NCI-H1092 treated with DMSO at 0.1 percent for 48 hours (cell line): ENCODE data around the gene SIL1.
"Not testable (repeated sequence)": the region's sequence is repeated elsewhere in the genome, so short reads cannot be mapped to it uniquely, and the experiment has no call there.

Experiments used
- DNase-seq: peaks from one replicate; lab custom pipeline; 2025; lab: John Stamatoyannopoulos, UW

The SIL1 gene

DNA sequence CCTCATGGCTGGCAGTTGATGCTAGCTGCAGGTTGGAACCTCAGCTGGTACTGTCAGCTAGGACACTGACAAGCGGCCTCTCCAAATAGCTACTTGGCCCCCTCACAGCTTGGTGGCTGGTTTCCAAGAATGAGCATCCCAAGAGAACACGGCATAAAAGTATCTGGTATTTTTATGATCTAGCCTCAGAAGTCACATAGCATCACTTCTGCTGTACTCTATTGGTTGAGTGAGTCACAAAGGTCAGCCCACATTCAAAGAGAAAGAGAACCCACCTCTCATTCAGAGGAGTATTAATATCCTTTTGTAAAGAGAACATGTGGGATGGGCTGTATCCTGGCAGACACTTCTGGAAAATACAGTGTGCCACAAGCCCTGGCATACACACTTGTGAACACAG, 6.0 kb upstream of the SIL1 start:
- DNase-seq: no peak

DNA sequence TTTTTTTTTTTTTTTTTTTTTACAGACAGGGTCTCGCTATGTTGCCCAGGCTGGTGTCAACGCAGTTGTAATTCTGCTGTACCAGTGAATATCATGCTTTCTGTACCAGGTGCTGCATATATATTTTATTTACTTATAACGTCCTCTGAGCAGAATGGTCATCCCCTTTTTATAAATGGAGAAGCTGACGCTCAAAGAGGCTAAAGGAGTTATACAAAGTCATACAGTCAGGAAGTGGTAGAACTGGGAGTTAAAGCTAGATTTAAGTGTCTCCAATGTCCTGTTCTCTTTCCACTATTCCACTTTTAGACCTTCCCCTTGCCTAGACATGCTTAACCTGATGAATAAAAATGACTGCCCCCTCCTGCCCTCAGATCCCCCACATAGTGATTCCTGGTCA, 1.2 kb upstream of the SIL1 start:
- no peak for DNase-seq

GRCh38 chr5:139196296-139196956, 1.7 kb downstream of the SIL1 start:
- DNase-seq: no peak

- DNase-seq: no peak
Measured at GRCh38 chr5:139194486-139194885, 3.7 kb downstream of the SIL1 start.

- DNase-seq: no peak
Measured at GRCh38 chr5:139193928-139194327, 4.2 kb downstream of the SIL1 start.

GRCh38 chr5:139192906-139193305, 5.3 kb downstream of the SIL1 start:
- DNase-seq: not testable (repeated sequence)

GRCh38 chr5:139191954-139192353, 6.2 kb downstream of the SIL1 start:
- not testable (repeated sequence) for DNase-seq

GRCh38 chr5:139190125-139190524, 8.0 kb downstream of the SIL1 start:
- no peak for DNase-seq

DNA sequence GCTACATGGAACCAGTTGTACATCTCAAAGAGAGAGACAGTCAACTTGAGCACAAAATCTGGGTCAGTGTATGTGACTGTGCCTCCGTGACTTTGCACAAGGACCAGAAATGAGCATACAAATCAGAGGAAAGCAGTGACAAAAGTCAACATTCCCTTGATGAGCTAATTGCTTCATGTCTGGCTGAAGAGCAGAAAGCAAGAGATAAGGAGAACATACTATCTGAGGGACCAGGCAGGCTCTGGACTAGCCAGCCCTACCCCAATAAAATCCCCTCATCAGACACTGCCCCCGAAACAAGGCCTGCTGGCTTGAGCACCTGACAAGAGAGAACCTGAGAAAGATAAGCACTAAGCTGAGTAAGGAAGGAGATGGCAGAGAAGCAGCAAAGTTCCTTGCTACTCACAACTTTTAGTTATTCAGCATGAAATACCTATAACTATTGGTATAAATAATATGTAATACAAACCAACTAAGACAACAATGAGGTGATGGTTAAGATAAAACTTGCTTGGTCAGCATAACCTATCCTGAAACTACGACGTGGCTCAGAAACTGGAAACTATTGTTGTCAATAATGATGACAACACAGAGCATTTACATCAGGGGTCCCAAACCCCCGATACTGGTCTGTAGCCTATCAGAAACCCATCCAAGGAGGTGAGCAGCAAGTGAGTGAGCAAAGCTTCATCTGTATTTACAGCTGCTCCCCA, 9.5 kb downstream of the SIL1 start:
- no peak for DNase-seq

DNA sequence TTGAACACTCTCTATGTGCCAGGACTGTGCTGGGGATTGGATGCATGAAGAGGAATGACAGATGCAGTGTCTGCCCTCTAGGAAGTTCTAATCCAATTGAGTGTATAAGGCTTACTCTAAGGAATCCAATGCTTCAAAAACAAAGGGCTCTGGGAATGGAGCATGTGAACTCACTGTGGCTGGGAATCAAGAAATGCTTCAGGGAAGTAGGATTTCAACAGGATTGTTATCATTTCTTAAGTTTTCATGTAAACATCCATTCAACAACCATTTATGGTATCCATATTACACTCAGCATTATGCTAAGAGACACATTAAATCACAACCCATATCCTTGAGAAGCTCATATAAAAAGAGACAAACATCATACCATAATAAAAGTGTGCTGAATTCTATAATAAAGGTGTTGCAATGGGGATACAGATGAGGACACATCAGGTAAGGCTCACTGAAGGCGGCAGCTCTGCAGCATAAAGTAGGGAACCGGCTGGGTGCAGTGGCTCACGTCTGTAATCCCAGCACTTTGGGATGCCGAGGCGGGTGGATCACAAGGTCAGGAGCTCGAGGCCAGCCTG, 11.3 kb downstream of the SIL1 start:
- no peak for DNase-seq

GRCh38 chr5:139186261-139186660, 11.9 kb downstream of the SIL1 start:
- no peak for DNase-seq

GRCh38 chr5:139185589-139185988, 12.6 kb downstream of the SIL1 start:
- DNase-seq: no peak

DNA sequence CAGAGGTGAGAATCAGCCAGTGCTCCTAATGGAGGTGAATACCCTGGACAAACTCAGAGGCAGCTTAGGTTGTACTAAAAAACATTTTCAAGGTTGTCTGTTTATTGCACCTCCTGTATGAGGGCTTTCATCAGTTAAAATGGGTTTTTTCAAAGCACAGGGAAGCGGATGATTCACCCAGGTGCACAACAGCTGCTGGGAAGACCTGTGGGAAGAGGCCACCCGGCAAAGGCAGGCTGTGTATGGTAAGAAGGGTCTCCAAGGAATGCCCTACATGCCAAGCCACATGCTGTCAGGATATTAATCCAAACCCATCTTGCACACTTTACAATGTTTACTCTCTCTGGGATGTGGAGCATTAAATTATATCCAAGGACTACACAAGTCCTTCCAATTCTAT, 14.7 kb downstream of the SIL1 start:
- no peak for DNase-seq

- no peak for DNase-seq
Measured at GRCh38 chr5:139182528-139183296, 15.5 kb downstream of the SIL1 start.

DNA sequence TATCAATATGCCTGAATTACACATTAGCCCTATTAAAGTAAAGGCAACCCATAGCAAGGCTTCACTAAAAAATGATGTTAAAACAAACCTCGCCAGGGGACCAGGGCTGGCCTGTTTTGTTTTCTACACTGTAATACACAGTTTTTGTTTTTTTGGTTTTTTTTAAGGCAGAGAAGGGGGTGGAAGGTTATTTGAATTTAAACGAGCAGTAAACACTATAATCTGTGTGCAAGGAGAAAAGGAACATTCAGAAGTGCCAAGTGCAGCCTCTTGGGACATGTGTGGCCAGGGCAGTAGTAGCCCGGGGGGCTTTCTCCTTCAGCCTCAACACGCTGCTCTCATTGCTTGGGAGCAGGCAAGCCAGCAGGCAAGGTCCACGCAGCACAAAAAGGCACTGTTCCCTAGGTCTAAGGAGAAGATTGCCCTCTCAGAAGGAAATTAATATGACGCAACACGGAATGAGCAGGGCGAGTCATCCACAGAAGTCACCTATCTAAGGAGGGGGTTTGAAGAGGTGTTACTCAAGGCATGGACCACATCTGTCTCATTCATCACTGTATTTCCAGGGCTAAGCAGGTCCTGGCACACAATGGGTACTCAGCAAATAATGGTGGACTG, 16.2 kb downstream of the SIL1 start:
- DNase-seq: no peak

GRCh38 chr5:139181322-139181730, 16.8 kb downstream of the SIL1 start:
- DNase-seq: no peak

DNA sequence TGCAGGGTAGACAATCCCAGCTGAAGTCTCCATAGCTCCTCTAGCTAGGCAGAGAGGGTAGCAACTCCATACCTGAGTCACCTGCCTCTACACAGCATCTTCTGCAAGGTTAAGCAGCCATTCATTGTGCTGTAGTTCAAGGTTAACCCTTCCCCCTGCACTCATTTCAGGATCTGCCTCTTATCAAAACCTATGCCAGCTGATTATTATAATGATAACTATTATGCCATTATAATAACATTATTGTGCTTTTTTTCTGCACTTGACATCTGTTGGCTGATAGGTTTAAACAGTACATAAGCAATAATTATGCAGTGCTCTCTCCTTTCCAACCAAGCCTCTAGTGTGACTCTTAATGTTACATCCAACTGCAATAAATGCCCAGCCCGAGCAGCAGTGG, 17.3 kb downstream of the SIL1 start:
- DNase-seq: no peak

DNA sequence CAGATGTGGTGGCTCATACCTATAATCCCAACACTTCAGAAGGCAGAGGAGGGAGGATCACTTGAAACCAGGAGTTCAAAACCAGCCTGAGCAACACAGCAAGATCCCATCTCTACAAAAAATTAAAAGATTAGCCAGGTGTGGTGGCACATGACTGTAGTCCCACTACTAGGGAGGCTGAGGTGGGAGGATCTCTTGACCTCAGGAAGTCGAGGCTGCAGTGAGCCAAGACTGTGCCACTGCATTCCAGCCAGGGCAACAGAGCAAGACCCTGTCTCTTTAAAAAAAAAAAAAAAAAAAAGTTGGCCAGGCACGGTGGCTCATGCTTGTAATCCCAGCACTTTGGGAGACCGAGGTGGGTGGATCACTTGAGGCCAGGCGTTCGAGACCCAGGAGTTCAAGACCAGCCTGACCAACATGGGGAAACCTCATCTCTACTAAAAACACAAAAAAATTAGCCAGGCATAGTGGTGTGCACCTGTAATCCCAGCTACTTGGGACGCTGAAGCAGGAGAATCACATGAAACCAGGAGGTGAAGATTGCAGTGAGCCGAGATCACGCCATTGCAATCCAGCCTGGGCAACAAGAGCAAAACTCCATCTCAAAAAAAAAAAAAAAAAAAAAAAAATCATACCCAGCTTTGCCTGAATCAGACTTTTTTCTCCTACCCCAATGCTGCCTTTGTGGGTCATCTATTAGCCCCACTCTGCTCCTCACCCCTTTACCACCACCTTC, 18.2 kb downstream of the SIL1 start:
- DNase-seq: not testable (repeated sequence)

DNA sequence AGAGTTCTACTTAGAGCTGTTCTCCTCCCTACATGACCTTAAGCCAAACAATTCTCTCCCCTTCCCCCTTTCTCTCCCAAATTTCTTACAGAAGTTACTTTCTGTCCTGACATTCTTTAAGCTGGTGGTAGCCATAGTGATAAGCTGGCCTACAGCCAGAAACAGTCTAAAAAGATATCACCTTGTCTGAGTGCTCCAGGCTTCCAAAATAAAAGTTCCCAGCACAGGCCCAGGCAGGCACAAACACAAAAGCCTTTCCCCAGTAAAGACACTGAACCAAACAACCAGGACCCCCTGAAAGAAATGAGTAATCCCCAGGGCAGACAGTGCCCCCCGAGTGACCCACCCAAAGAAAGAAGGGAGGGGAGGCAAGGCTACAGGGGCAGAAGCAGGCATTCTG, 19.2 kb downstream of the SIL1 start:
- no peak for DNase-seq

GRCh38 chr5:139178589-139178917, 19.6 kb downstream of the SIL1 start:
- DNase-seq: no peak

GRCh38 chr5:139177809-139178588, 20.2 kb downstream of the SIL1 start:
- DNase-seq: peak; percentile 77
